Neural cell (in vitro differentiated cells): ENCODE measurements around the gene ACVR1B. TPM values are rescaled to one million over a fixed set of nuclear protein-coding genes. Genes with fewer than 3 reads are reported as not detected.

Source experiments
- H2AFZ ChIP-seq: fragments of 200-600, 300-800 bp; sonication (generic), shearing (Covaris generic); 2 replicates; pipeline ENCODE4 v1.6.0; 2014; ENCODE audit warnings: low read depth, mild to moderate bottlenecking, antibody characterized with exemption, low read length, moderate library complexity
- H3F3A ChIP-seq: fragments of 200-600 bp; shearing (Covaris generic); 2 replicates; pipeline ENCODE4 v1.6.1; 2016; ENCODE audit warnings: mild to moderate bottlenecking, moderate library complexity, mixed read lengths, antibody characterized with exemption, low read length; ENCODE audit not compliant: insufficient read depth, poor library complexity, severe bottlenecking
- H3K27ac ChIP-seq: fragments of 200-600, 300-800 bp; sonication (generic), shearing (Covaris generic); 2 replicates; pipeline ENCODE4 v1.5.1; 2014; ENCODE audit warnings: mild to moderate bottlenecking, low read length, moderate library complexity
- H3K27me3 ChIP-seq: fragments of 300-800, 200-600 bp; sonication (generic), shearing (Covaris generic); 2 replicates; pipeline ENCODE4 v1.6.0; 2014; ENCODE audit warnings: mild to moderate bottlenecking, low read depth, low read length, moderate library complexity; ENCODE audit not compliant: insufficient read depth
- H3K36me3 ChIP-seq: fragments of 300-800, 200-600 bp; sonication (generic), shearing (Covaris generic); 2 replicates; pipeline ENCODE4 v1.5.1; 2014; ENCODE audit warnings: mild to moderate bottlenecking, antibody characterized with exemption, low read length, moderate library complexity; ENCODE audit not compliant: insufficient read depth
- H3K4me2 ChIP-seq: fragments of 300-800, 200-600 bp; sonication (generic), shearing (Covaris generic); 2 replicates; pipeline ENCODE4 v1.6.0; 2014; ENCODE audit warnings: mild to moderate bottlenecking, low read length
- H3K4me3 ChIP-seq: fragments of 300-800, 200-600 bp; sonication (generic), shearing (Covaris generic); 2 replicates; pipeline ENCODE4 v1.5.1; 2014; ENCODE audit warnings: mild to moderate bottlenecking, low read length, moderate library complexity
- H3K79me2 ChIP-seq: fragments of 200-600 bp; shearing (Covaris generic); replicated peaks from 2 replicates; pipeline ENCODE4 v1.6.0; 2014; ENCODE audit warnings: mild to moderate bottlenecking, low read length, moderate library complexity; ENCODE audit not compliant: insufficient read depth
- H3K9ac ChIP-seq: fragments of 300-800, 200-600 bp; sonication (generic), shearing (Covaris generic); 2 replicates; pipeline ENCODE4 v1.6.1; 2016; ENCODE audit warnings: mild to moderate bottlenecking, low read length, mixed read lengths
- H3K9me2 ChIP-seq: fragments of 200-600 bp; shearing (Covaris generic); 2 replicates; pipeline ENCODE4 v1.6.1; 2016; ENCODE audit warnings: mild to moderate bottlenecking, low read length, mixed read lengths; ENCODE audit not compliant: insufficient read depth
- H3K9me3 ChIP-seq: fragments of 200-600, 300-800 bp; sonication (generic), shearing (Covaris generic); 2 replicates; pipeline ENCODE4 v1.6.1; 2016; ENCODE audit warnings: mild to moderate bottlenecking, mixed run types, low read length, moderate library complexity, mixed read lengths
- H4K20me1 ChIP-seq: fragments of 200-600 bp; shearing (Covaris generic); 2 replicates; pipeline ENCODE4 v1.6.1; 2016; ENCODE audit warnings: mild to moderate bottlenecking, mixed run types; ENCODE audit not compliant: insufficient read depth
- CTCF ChIP-seq: fragments of 450-650 bp; IDR thresholded peaks from 2 replicates; pipeline ENCODE4 v1.5.1; 2014; ENCODE audit warnings: antibody characterized with exemption, mild to moderate bottlenecking, moderate library complexity; ENCODE audit not compliant: poor library complexity, severe bottlenecking
- EP300 ChIP-seq: fragments of 450-650 bp; conservative IDR thresholded peaks from 2 replicates; pipeline ENCODE4 v1.6.1; 2014; ENCODE audit warnings: antibody characterized with exemption, mild to moderate bottlenecking, moderate library complexity; ENCODE audit not compliant: poor library complexity, severe bottlenecking
- EZH2 ChIP-seq: fragments of 200-600, 300-800 bp; shearing (Covaris generic), sonication (generic); IDR thresholded peaks from 2 replicates; pipeline ENCODE4 v1.6.1; 2014; ENCODE audit warnings: antibody characterized with exemption, low read length, borderline replicate concordance, mild to moderate bottlenecking; ENCODE audit not compliant: insufficient read depth, poor library complexity, severe bottlenecking
- MXI1 ChIP-seq: fragments of 450-650 bp; conservative IDR thresholded peaks from 2 replicates; pipeline ENCODE4 v1.6.1; 2014; ENCODE audit warnings: antibody characterized with exemption, mild to moderate bottlenecking; ENCODE audit not compliant: poor library complexity, severe bottlenecking
- POLR2AphosphoS5 ChIP-seq: IDR thresholded peaks from 2 replicates; pipeline ENCODE4 v1.6.1; 2012
- RAD21 ChIP-seq: fragments of 450-650 bp; conservative IDR thresholded peaks from 2 replicates; pipeline ENCODE4 v1.6.1; 2014; ENCODE audit warnings: antibody characterized with exemption, mild to moderate bottlenecking, moderate library complexity
- REST ChIP-seq: IDR thresholded peaks from 2 replicates; pipeline ENCODE4 v1.6.1; 2012; ENCODE audit warnings: borderline replicate concordance
- SMC3 ChIP-seq: fragments of 450-650 bp; conservative IDR thresholded peaks from 2 replicates; pipeline ENCODE4 v1.6.1; 2014; ENCODE audit warnings: antibody characterized with exemption, mild to moderate bottlenecking, moderate library complexity; ENCODE audit not compliant: poor library complexity
- TAF1 ChIP-seq: IDR thresholded peaks from 2 replicates; pipeline ENCODE4 v1.6.1; 2012; ENCODE audit warnings: low read depth
- polyA plus RNA-seq: library from polyadenylated mRNA; depleted of rRNA; stranded (reverse); fragments of >200 nt; gene quantifications from 2 replicates; pipeline ENCODE4 v1.2.3, GENCODE V29; 2014

Gene ACVR1B
- polyA plus RNA-seq, 1 donor from 2014 or later = 47.2 TPM

GRCh38 chr12:51953864-51954263, 2.4 kb downstream of the ACVR1B start:
- Histone ChIP-seq H2AFZ (no peak overlapping the region), H3F3A (no peaks in the 10 kb centered on the region), H3K27ac (peak overlapping the region; percentile 89), H3K27me3 (no peaks in the 10 kb centered on the region), H3K9me3 (no peaks in the 10 kb centered on the region), H3K9me2 (no peaks in the 10 kb centered on the region), H3K4me3 (peak overlapping the region; percentile 75), H3K79me2 (peaks cover 70% of the 10 kb centered on the region), H3K9ac (peak overlapping the region; percentile 97), H4K20me1 (peaks cover 16% of the 10 kb centered on the region), H3K4me2 (peak overlapping the region; percentile 86), H3K36me3 (no peaks in the 10 kb centered on the region)
- TF ChIP-seq RAD21 = no peak
- no peak for TF ChIP-seq EZH2
- no peak for TF ChIP-seq EP300
- TF ChIP-seq TAF1 = no peak

GRCh38 chr12:51954561-51955361, 3.3 kb downstream of the ACVR1B start:
- Histone ChIP-seq H3K27me3 (no peaks in the 10 kb centered on the region), H4K20me1 (peaks cover 23% of the 10 kb centered on the region), H3K79me2 (peaks cover 79% of the 10 kb centered on the region), H2AFZ (no peak overlapping the region), H3K36me3 (no peaks in the 10 kb centered on the region), H3F3A (no peaks in the 10 kb centered on the region), H3K4me2 (peak overlapping the region; percentile 86), H3K9me3 (no peaks in the 10 kb centered on the region), H3K9ac (peak overlapping the region; percentile 97), H3K27ac (no peak overlapping the region), H3K4me3 (peak overlapping the region; percentile 75), H3K9me2 (no peaks in the 10 kb centered on the region)
- no peak for TF ChIP-seq EZH2
- no peak for TF ChIP-seq SMC3
- TF ChIP-seq EP300 = no peak
- TF ChIP-seq CTCF = no peak
- no peak for TF ChIP-seq RAD21
- TF ChIP-seq POLR2AphosphoS5 = no peak
- no peak for TF ChIP-seq TAF1
- no peak for TF ChIP-seq MXI1
- TF ChIP-seq REST = no peak
